K562 (cell line): Measurements from ENCODE around the gene SLC30A1. TPM values are rescaled to one million over a fixed set of nuclear protein-coding genes. Genes with fewer than 3 reads are reported as not detected.

Experiments used
- ATAC-seq: fragments of 200-7000 bp; cut with Tn5 transposase; 3 replicates; pipeline ENCODE4 v1.9.1; 2020; ENCODE audit warnings: moderate library complexity
- BruUV-seq: library from RNA; stranded (reverse); fragments of 400-500 nt; replicated peaks from 2 replicates; lab custom pipeline; 2021; lab: Mats Ljungman, UMichigan
- CTCF ChIA-PET: fragments of 300-600 bp; formaldehyde crosslinking; extraction: SDS; loops from one replicate; lab custom pipeline; 2021; ENCODE audit warnings: low intra/inter-chr PET ratio; lab: Yijun Ruan, JAX
- POLR2A ChIA-PET: fragments of 300-600, 350-650 bp; sonication (Branson Sonifier 250); formaldehyde crosslinking; extraction: SDS; loops from one replicate; lab custom pipeline; 2021; ENCODE audit warnings: antibody characterized with exemption, inconsistent platforms; lab: Yijun Ruan, JAX
- DNase-seq, 4 experiments: peaks; one replicate each; pipeline versions ENCODE4 v3.0.0 to v3.0.0-alpha.2; 2011 to 2018; ENCODE audit warnings: low spot score in 3 of 4, mixed read lengths in 3 of 4; ENCODE audit errors: extremely low read depth in 1 of 4
- FAIRE-seq: peaks from 2 replicates; lab custom pipeline; 2011; peaks lifted over from hg19 to GRCh38; lab: Jason Lieb, UNC
- H2AFZ ChIP-seq: 2 replicates; pipeline ENCODE4 v1.6.0; 2011; ENCODE audit warnings: low read depth, low read length, control low read depth, inconsistent platforms
- H3K27ac ChIP-seq: fragments of 200-600 bp; 3 replicates; pipeline ENCODE4 v1.8.0; 2011; ENCODE audit warnings: low read depth, mild to moderate bottlenecking, control low read depth, inconsistent platforms, low read length, moderate library complexity, mixed read lengths; ENCODE audit errors: extremely low read depth
- H3K27me3 ChIP-seq, 2 experiments: fragments of 300-600 bp in 1 of 2; 2 replicates in 1 of 2; 3 replicates in 1 of 2; pipeline versions ENCODE4 v1.6.0 to v1.8.0; 2011; ENCODE audit warnings: inconsistent platforms in 2 of 2, low read length in 2 of 2, mild to moderate bottlenecking in 1 of 2, mixed read lengths in 1 of 2, moderate library complexity in 1 of 2; ENCODE audit not compliant: control insufficient read depth in 2 of 2, insufficient read depth in 2 of 2
- H3K36me3 ChIP-seq: fragments of 300-600 bp; 3 replicates; pipeline ENCODE4 v1.8.0; 2011; ENCODE audit warnings: mild to moderate bottlenecking, low read length, inconsistent platforms; ENCODE audit not compliant: control insufficient read depth, insufficient read depth
- H3K4me1 ChIP-seq, 2 experiments: fragments of 200-600 bp in 1 of 2; replicated peaks in 1 of 2; 2 replicates in 1 of 2; 3 replicates in 1 of 2; pipeline versions ENCODE4 v1.5.1 to v1.8.0; 2011; ENCODE audit warnings: inconsistent platforms in 2 of 2, low read length in 2 of 2, mild to moderate bottlenecking in 1 of 2, mixed read lengths in 1 of 2, moderate library complexity in 1 of 2; ENCODE audit not compliant: control insufficient read depth in 2 of 2, insufficient read depth in 2 of 2
- H3K4me2 ChIP-seq: 2 replicates; pipeline ENCODE4 v1.6.1; 2011; ENCODE audit warnings: low read length, control low read depth, inconsistent platforms, mixed read lengths; ENCODE audit not compliant: insufficient read depth
- H3K4me3 ChIP-seq: fragments of 200-600 bp; sonication (generic), shearing (Covaris generic); 2 replicates; pipeline ENCODE4 v1.5.1; 2016; ENCODE audit warnings: control low read depth, inconsistent platforms
- H3K79me2 ChIP-seq: fragments of 200-600 bp; 3 replicates; pipeline ENCODE4 v1.8.0; 2011; ENCODE audit warnings: low read length, inconsistent platforms; ENCODE audit not compliant: control insufficient read depth, insufficient read depth
- H3K9ac ChIP-seq, 2 experiments: 2 replicates each; pipeline versions ENCODE4 v1.6.0 to v1.6.1; 2011; ENCODE audit warnings: low read depth in 2 of 2, low read length in 2 of 2, control low read depth in 1 of 2, inconsistent platforms in 1 of 2, mild to moderate bottlenecking in 1 of 2, mixed read lengths in 1 of 2; ENCODE audit not compliant: insufficient read depth in 1 of 2
- H3K9me1 ChIP-seq: one replicate; pipeline ENCODE4 v1.6.0; 2011; ENCODE audit warnings: inconsistent platforms, mild to moderate bottlenecking, low read length, moderate library complexity; ENCODE audit not compliant: control insufficient read depth, insufficient read depth
- H3K9me3 ChIP-seq: replicated peaks from 2 replicates; pipeline ENCODE4 v1.5.1; 2011; ENCODE audit warnings: low read depth, low read length, inconsistent platforms; ENCODE audit not compliant: control insufficient read depth, insufficient read depth
- H4K20me1 ChIP-seq: replicated peaks from 2 replicates; pipeline ENCODE4 v1.6.1; 2011; ENCODE audit warnings: low read length, inconsistent platforms, mixed read lengths; ENCODE audit not compliant: control insufficient read depth, insufficient read depth
- ESRRB ChIP-seq: fragments of 250-450 bp; sonication (Bioruptor Pico); IDR thresholded peaks from 2 replicates; pipeline ENCODE4 v1.5.0; 2020; ENCODE audit warnings: mild to moderate bottlenecking, moderate library complexity, borderline replicate concordance
- ETS2 ChIP-seq: IDR thresholded peaks from 2 replicates; pipeline ENCODE4 v1.6.1; 2016; ENCODE audit warnings: borderline replicate concordance, missing genetic modification characterization, mild to moderate bottlenecking, moderate library complexity, missing compliant biosample characterization; ENCODE audit not compliant: poor library complexity, severe bottlenecking
- EWSR1 ChIP-seq: fragments of 450-650 bp; IDR thresholded peaks from 2 replicates; pipeline ENCODE4 v1.6.1; 2018; ENCODE audit warnings: borderline replicate concordance, mild to moderate bottlenecking, low read depth, moderate library complexity; ENCODE audit not compliant: partially characterized antibody
- FOXM1 ChIP-seq, 2 experiments: fragments of 450-650 bp in 1 of 2; sonication (generic) in 1 of 2; formaldehyde crosslinking in 1 of 2; IDR thresholded peaks; 2 replicates each; pipeline versions ENCODE4 v1.6.1 to v1.9.0; 2017 to 2022; ENCODE audit warnings: low read depth in 2 of 2, mild to moderate bottlenecking in 2 of 2, missing genetic modification reagents in 1 of 2, moderate library complexity in 1 of 2
- NR4A1 ChIP-seq, 2 experiments: fragments of 250-450 bp in 1 of 2; fragments of 450-650 bp in 1 of 2; sonication (Bioruptor Pico) in 1 of 2; IDR thresholded peaks; 2 replicates each; pipeline versions ENCODE4 v1.4.0 to v1.6.1; 2016 to 2020; ENCODE audit warnings: mild to moderate bottlenecking in 2 of 2, missing compliant biosample characterization in 1 of 2, missing genetic modification characterization in 1 of 2, moderate library complexity in 1 of 2
- PHF21A ChIP-seq: fragments of 450-650 bp; IDR thresholded peaks from 2 replicates; pipeline ENCODE4 v1.6.1; 2017; ENCODE audit warnings: low read depth, borderline replicate concordance
- RB1 ChIP-seq: fragments of 450-650 bp; IDR thresholded peaks from 2 replicates; pipeline ENCODE4 v1.6.1; 2017; ENCODE audit warnings: low read depth, mild to moderate bottlenecking
- SMARCA4 ChIP-seq: fragments of 450-650 bp; IDR thresholded peaks from 2 replicates; pipeline ENCODE4 v1.6.1; 2016
- SREBF2 ChIP-seq: sonication (generic); formaldehyde crosslinking; IDR thresholded peaks from 2 replicates; pipeline ENCODE4 v1.4.0; 2020; ENCODE audit warnings: mild to moderate bottlenecking, missing genetic modification reagents
- TRIM24 ChIP-seq, 2 experiments: fragments of 450-650 bp; IDR thresholded peaks; 2 replicates each; pipeline ENCODE4 v1.6.1; 2016
- TRIM28 ChIP-seq: fragments of 450-650 bp; IDR thresholded peaks from 2 replicates; pipeline ENCODE4 v1.6.1; 2017
- ZC3H8 ChIP-seq: fragments of 450-650 bp; IDR thresholded peaks from 2 replicates; pipeline ENCODE4 v1.6.1; 2017
- ZNF23 ChIP-seq: fragments of 250-450 bp; sonication (Bioruptor Pico); IDR thresholded peaks from 2 replicates; pipeline ENCODE4 v1.4.0; 2020; ENCODE audit warnings: mild to moderate bottlenecking
- ZNF780A ChIP-seq: fragments of 250-450 bp; sonication (Bioruptor Pico); IDR thresholded peaks from 2 replicates; pipeline ENCODE4 v1.5.0; 2021; ENCODE audit warnings: mild to moderate bottlenecking
- ZNF785 ChIP-seq: fragments of 250-450 bp; sonication (Bioruptor Pico); IDR thresholded peaks from 2 replicates; pipeline ENCODE4 v1.4.0; 2020; ENCODE audit warnings: mild to moderate bottlenecking
- ZSCAN29 ChIP-seq: fragments of 450-650 bp; IDR thresholded peaks from 2 replicates; pipeline ENCODE4 v1.6.1; 2017
- WGBS: fragments of 100-300 bp; shearing (Covaris generic); methylation state at CpG from one replicate; pipeline ENCODE4 v1.1.6; 2016; ENCODE audit warnings: low coverage, mixed read lengths; ENCODE audit not compliant: insufficient coverage; ENCODE audit errors: missing lambda C conversion rate; 5-methylcytosine and 5-hydroxymethylcytosine counted together
- in situ Hi-C: fragments of 300-500 bp; cut with MboI; formaldehyde crosslinking; loops from 4 replicates; pipeline ENCODE4 v1.15.0; 2018; ENCODE audit warnings: inconsistent platforms, mixed read lengths
- intact Hi-C: fragments of 100-400 bp; cut with micrococcal nuclease; formaldehyde crosslinking; loops from 2 replicates; pipeline ENCODE4 v1.14.2; 2022
- polyA plus RNA-seq, 8 experiments: library from polyadenylated mRNA; depleted of rRNA in 4 of 8; stranded (reverse) in 5 of 8; unstranded in 3 of 8; fragments of >200 nt; fragmentation: Nextera tagmentation in 2 of 8; fragmentation: Illumina TruSeq in 1 of 8; extraction: Ambion mirVana in 2 of 8; extraction: Trizol in 1 of 8; gene quantifications; 2 replicates each; pipeline versions ENCODE4 v1.2.1 to v1.2.3, GENCODE V29; 2011 to 2014; ENCODE audit warnings: inconsistent platforms in 1 of 8, missing spikeins in 1 of 8
- total RNA-seq, 7 experiments: library from RNA; depleted of rRNA in 6 of 7; stranded (reverse); fragments of >200 nt in 6 of 7; fragmentation: Illumina TruSeq in 2 of 7; extraction: Trizol in 2 of 7; gene quantifications; 2 replicates each; pipeline versions ENCODE4 v1.2.1 to v1.2.3, GENCODE V29; 2011 to 2021; ENCODE audit warnings: low replicate concordance in 1 of 7
- TF ChIP-seq, protein P1 (sequence below): sonication (generic); formaldehyde crosslinking; IDR thresholded peaks from 2 replicates; pipeline ENCODE4 v1.8.0; 2022; ENCODE audit warnings: mild to moderate bottlenecking, missing genetic modification reagents, borderline replicate concordance
- TF ChIP-seq, protein P2 (sequence below): IDR thresholded peaks from 3 replicates; pipeline ENCODE4 v1.6.1; 2011; ENCODE audit warnings: borderline replicate concordance, mild to moderate bottlenecking, moderate library complexity; ENCODE audit not compliant: insufficient read length; ENCODE audit errors: extremely low read depth
- TF ChIP-seq, protein P3 (sequence below): fragments of 250-450 bp; sonication (Bioruptor Pico); IDR thresholded peaks from 2 replicates; pipeline ENCODE4 v1.8.0; 2022; ENCODE audit warnings: moderate library complexity, mild to moderate bottlenecking, inconsistent platforms

SLC30A1 gene
- total and polyA plus RNA-seq, 9 of the 15 experiments (the other 6 are each of a cell fraction or from before 2014, with no cell fraction given): 4.1 to 14.4 (median 6.6) TPM

DNA sequence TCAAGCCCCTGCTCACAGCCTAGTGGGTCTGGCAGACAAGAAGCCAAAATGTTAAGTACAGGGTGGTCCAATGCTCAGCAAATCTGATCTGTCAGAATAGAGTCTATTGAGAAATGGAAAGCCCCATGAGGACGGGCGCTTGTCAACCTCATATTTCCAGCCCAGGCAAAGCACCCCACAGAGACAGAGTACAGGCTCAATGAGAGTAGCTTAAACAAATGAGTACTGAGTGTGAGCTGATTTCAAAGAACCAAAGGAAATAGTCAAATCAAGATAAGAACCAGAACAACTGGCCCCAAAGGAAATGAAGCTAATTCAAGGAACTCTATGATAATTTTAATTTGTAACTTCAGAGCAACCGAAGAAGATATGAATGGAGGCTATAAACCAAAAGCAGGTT lies 44.6 kb upstream of the SLC30A1 start:
- 13% methylated on average over 3 of the region's 3 CpGs for WGBS
- in situ Hi-C loops: no loop called here
- FAIRE-seq: peak; percentile 70
- TF ChIP-seq TRIM24 (IDR thresholded peaks at IDR 0.05): peak in 1 of 2 experiments; percentile 59; a peak in 2 of 4 replicates
- TF ChIP-seq, protein P1, sequence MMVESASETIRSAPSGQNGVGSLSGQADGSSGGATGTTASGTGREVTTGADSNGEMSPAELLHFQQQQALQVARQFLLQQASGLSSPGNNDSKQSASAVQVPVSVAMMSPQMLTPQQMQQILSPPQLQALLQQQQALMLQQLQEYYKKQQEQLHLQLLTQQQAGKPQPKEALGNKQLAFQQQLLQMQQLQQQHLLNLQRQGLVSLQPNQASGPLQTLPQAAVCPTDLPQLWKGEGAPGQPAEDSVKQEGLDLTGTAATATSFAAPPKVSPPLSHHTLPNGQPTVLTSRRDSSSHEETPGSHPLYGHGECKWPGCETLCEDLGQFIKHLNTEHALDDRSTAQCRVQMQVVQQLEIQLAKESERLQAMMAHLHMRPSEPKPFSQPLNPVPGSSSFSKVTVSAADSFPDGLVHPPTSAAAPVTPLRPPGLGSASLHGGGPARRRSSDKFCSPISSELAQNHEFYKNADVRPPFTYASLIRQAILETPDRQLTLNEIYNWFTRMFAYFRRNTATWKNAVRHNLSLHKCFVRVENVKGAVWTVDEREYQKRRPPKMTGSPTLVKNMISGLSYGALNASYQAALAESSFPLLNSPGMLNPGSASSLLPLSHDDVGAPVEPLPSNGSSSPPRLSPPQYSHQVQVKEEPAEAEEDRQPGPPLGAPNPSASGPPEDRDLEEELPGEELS (CRISPR knock-in tag): no peak
- TF ChIP-seq ZSCAN29: no peak
- no peak for TF ChIP-seq ZC3H8
- no peak for TF ChIP-seq ZNF780A (CRISPR knock-in tag)
- TF ChIP-seq ZNF23 (CRISPR knock-in tag): no peak
- TF ChIP-seq, protein P2, sequence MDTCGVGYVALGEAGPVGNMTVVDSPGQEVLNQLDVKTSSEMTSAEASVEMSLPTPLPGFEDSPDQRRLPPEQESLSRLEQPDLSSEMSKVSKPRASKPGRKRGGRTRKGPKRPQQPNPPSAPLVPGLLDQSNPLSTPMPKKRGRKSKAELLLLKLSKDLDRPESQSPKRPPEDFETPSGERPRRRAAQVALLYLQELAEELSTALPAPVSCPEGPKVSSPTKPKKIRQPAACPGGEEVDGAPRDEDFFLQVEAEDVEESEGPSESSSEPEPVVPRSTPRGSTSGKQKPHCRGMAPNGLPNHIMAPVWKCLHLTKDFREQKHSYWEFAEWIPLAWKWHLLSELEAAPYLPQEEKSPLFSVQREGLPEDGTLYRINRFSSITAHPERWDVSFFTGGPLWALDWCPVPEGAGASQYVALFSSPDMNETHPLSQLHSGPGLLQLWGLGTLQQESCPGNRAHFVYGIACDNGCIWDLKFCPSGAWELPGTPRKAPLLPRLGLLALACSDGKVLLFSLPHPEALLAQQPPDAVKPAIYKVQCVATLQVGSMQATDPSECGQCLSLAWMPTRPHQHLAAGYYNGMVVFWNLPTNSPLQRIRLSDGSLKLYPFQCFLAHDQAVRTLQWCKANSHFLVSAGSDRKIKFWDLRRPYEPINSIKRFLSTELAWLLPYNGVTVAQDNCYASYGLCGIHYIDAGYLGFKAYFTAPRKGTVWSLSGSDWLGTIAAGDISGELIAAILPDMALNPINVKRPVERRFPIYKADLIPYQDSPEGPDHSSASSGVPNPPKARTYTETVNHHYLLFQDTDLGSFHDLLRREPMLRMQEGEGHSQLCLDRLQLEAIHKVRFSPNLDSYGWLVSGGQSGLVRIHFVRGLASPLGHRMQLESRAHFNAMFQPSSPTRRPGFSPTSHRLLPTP: no peak
- TF ChIP-seq PHF21A: no peak
- no peak for TF ChIP-seq ZNF785 (CRISPR knock-in tag)
- no peak for TF ChIP-seq ESRRB (CRISPR knock-in tag)
- no peak for TF ChIP-seq ETS2 (tag)
- TF ChIP-seq RB1: no peak
- no peak for TF ChIP-seq SREBF2 (CRISPR knock-in tag)
- no peak for TF ChIP-seq FOXM1 (IDR thresholded peaks at IDR 0.05; ENCODE audit: low read depth)
- TF ChIP-seq FOXM1 (CRISPR knock-in tag; IDR thresholded peaks at IDR 0.05; ENCODE audit: low read depth): no peak
- no peak for TF ChIP-seq NR4A1 (CRISPR knock-in tag; IDR thresholded peaks at IDR 0.05)
- TF ChIP-seq NR4A1 (tag; IDR thresholded peaks at IDR 0.05): no peak
- TF ChIP-seq, protein P3, sequence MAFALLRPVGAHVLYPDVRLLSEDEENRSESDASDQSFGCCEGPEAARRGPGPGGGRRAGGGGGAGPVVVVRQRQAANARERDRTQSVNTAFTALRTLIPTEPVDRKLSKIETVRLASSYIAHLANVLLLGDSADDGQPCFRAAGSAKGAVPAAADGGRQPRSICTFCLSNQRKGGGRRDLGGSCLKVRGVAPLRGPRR: no peak
- 0 out of 2 replicates have a peak, but pooled peaks have one; percentile 32 for TF ChIP-seq TRIM28
- no peak for TF ChIP-seq SMARCA4
- no peak for TF ChIP-seq EWSR1

More for the DNA sequence above, 44.6 kb upstream of the SLC30A1 start:
- Histone ChIP-seq H3K79me2 (no peaks in the 10 kb centered on the region), H4K20me1 (no peaks in the 10 kb centered on the region), H3K27ac (no peak overlapping the region), H2AFZ (peak overlapping the region; percentile 4; the same call in 1 of the 2 replicates), H3K9me1 (no peaks in the 10 kb centered on the region), H3K4me3 (no peak overlapping the region), H3K27me3 (no peaks in the 10 kb centered on the region), H3K4me2 (no peak overlapping the region), H3K36me3 (no peaks in the 10 kb centered on the region), H3K9ac (no peak overlapping the region), H3K9me3 (no peaks in the 10 kb centered on the region), H3K4me1 (peaks cover 9 to 20% of the 10 kb centered on the region in 2 experiments; a peak in 4 of 5 replicates)
- intact Hi-C loops: no loop called here
- BruUV-seq: no TSS peak
- POLR2A ChIA-PET: interaction anchor here (0.8 to 1.1 kb wide), 3 partner anchors 10 to 18 kb away, joined by 4 to 6 read pairs (median 4); no protein-coding TSS in a partner anchor
- CTCF ChIA-PET: interaction anchor here (0.5 kb wide), 1 partner anchor 155 kb away, joined by 3 read pairs; no protein-coding TSS in a partner anchor
- ATAC-seq: peak; percentile 16; the same call in 2 of the 3 replicates
- peak in 2 of 4 experiments; percentile 57 to 64 for DNase-seq
